HG03060 (cell line): Measurements from ENCODE around the gene CCR5AS.
"Not testable (repeated sequence)": the region's sequence is repeated elsewhere in the genome, so short reads cannot be mapped to it uniquely, and the experiment has no call there.

ENCODE experiments used
- ATAC-seq: cut with Tn5 transposase; IDR thresholded peaks from one replicate; pipeline ENCODE4 v1.9.1; 2021; ENCODE audit warnings: low read depth, moderate number of reproducible peaks; ENCODE audit not compliant: unreplicated experiment

Gene CCR5AS

DNA sequence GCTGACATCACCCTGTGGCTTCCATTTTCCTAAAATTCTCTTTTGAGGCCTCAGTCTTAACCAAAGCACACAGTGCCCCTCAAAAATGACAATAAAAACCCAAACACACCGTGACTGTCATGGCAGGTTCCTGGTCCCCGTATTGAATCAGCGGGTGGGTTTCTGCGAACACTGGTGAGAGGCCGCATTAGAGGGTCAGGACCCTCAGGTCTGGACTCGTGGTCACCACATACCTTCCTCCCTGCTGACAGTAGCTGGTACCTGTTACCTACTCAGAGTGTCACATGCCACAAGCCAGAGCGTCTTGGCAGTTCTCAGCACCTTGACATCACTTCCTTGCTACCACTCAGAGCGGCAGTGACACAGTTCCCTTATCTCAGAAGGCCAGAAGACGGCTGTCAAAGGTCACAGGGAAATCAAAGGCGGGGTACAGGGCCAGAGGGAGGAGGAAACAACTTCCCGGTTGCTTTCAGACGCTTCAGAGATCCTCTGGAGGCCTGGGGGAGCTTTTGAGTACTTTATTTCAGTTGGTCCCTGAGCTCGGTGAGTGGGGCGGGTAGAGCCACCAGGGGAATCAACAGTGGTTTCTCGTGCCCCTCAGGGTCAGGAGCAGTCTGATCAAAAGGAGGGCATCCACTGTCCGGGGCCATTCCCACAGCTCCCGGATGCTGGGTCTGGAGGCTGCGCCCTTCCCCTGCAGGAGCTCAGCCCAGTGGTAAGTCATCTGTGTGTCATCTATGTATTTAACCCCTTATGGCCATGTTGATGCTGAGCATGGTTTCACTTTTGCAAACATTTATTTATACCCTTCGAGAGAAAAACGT lies at the start of gene CCR5AS, which contains the start of gene CCRL2:
Gene CCR5AS, minus strand, starts transcription at position 279 of the 824 bp plus-strand sequence.
Gene CCRL2, plus strand, starts transcription at position 472 of the 824 bp plus-strand sequence. CDS start 821 bp downstream, outside the sequence.
- ATAC-seq: no peak

DNA sequence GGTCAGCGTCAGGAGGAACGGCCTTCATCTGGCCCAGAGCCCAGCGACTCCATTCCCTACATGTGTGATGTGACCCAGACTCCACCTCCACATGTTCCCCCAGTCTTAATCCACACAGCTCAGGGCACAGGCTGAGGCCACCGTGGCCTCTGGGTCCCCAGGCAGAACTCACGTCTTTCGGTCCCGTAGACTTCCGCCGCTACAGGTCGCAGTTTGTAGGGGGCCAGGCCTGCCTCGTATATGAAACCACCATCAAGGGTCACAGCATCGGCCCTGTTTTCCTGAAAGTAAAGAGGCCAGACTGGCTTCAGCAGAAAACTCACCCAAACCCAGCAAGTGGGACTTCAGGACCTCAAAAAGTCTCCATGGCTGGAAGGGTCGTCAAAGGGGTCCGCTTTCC lies 49.3 kb upstream of the CCR5AS start:
- no peak for ATAC-seq

DNA sequence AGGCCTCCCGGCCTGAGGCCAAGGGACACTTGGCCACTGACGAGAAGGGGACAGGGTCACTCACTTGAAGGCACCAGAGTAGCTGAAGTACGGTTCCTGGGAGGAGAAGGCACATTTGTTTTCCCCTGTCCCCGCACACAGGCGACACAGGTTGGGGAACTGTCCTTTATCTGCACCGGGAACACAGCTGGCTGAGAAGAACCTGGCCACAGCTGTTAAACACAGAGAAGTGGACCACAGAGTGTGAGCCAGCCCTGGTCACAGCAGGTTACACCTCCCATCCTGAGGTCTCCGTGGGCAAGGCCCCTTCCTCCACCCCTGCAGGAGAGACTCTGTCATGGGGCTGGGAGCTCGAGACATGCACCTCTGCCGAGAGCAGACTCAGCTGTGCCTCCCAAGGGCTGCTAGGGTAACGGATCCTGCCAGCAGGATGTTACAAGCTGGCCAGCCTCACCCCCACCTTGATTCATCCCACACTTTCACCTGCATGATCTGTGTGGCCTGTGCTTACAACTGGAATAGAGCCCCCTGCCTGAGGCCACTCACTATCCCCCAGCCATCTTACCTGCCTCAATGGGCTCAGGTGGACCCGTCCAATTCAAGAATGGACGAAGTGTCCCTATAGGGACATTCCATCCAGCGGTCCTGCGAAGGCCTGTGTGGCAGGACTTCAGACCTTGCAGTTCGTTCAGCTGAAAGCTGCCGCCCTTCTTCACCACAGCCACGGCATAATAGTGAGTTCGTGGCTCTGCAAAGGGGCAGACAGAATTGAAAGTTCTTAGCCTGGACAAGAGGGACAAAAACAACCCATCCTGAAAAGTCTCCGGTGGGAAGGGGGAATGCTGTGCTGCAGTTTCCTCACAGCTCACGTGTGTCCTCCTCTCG lies 48.6 kb upstream of the CCR5AS start:
- ATAC-seq: no peak

DNA sequence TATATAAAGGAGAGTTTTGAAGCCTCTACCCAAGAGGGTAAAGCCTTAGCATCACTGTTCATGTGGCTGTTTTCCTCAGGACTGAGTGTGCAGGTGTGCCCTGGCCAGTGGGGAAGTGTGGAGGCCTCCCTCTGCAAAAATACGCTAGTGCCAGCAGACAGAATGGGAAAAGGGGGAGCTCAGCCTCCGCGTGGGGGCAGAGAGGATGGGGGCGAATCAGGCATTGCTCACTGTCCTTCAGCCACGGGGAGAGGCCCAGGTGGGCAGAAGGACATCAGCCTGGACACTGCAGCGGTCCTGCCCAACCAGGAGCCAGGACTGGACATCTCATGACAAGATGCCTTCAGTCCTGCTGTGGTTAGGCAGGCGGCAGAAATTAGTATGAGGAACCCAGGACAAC lies 47.7 kb upstream of the CCR5AS start:
- ATAC-seq: no peak

DNA sequence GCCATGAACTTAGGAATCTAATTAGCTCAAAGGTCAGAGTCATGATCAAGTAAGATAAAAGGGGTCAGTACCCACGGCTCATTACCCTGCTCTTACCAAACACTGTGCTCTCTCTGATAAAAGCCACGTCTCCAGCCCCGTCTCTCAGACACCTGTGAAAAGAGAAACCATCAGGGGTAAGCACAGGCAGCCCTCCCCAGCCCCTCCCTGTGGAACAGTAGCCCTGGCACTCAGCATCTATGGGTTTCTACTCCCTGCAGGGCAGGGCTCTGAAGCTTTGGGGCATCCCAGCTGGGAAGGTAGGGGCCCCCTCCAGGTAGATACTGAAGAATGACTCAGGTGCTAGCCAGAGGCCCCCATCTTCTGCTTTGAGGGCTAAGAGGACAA lies 47.3 kb upstream of the CCR5AS start:
- no peak for ATAC-seq

DNA sequence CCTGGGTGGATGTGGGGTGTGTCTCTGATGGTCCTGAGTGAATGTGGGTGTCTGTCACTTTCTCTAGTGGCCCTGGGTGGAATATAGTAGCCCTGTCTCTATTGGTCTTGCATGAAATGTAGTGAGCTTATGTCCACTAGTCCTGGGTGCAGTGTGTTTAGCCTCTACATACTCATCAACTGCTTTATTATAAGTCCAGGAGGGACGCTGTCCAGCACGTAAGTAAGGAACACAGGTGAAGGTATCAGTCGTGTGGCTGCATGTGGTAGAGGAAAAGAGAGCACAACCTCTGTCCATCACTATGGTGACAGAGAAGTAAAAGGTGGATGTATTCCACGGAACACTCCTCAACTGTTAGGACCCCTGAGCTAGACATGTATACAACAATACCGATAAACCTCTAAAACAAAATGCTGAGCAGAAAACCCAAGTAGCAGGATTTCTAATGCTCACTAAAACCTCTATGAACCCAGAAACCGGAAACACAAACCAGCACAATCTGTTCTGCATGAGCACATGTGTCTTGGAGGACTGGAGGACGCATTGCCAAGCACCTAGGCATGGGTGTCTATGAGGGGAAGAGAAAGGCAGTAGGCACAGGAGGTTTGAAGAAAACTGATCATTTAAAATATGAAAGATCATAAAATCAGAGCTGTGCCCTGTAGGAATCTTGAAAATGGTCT lies 46.8 kb upstream of the CCR5AS start:
- no peak for ATAC-seq

DNA sequence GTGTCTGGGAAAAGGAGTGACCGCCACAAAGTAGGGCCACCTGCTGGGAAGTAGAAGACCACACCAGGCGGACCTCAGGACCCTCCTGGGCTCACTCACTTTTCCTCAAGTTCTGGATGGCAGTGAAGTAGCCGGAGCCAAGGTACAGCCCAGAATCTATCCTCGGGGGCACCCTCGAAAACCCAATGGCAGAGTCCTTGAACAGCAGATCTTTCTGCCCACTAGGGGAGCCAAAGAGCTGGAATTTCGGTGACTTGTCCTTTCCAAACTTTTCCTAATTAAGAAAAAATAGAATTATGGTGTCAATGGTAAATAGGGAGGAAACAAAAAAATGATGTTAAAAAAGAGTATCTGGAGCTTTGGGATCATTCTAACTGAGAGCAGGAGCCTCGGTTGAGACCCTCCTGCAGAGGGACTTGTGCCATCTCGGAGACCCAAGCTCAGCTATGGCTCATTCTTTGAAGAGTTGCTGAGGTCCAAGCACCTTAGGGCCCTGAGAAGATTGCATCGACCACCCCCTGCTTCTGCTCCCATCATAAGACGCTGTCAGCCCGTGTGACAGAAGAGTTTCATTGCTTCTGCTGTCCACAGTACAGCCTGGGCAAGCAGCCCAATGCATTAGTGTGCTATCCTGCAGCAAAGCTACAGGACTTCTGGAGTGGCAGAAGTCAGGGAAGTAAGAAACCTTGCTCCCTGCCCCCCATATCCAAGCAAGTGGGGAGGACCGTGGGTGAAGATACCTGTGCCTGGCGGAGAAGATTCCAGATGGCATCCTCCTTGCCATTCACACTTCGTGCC lies 43.1 kb upstream of the CCR5AS start:
- no peak for ATAC-seq

DNA sequence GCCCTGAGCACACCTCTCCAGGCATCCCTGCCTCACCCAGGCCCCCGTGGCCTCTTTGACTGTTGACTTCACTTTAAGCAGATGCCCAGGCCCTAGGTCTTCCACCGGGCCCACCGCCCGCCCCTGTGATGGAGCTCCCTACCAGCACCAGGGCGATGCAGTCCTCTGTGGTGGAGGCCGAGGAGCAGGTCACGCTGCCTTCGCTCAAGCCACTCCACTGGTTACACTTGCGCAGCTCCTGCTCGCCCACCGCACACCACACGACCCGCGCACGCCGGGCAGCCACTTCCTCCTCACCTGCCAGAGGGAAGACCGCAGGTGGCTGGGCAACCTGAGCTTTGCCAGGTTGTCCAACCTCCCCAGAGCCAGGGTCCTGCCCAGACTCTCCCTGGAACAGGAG lies 41.9 kb upstream of the CCR5AS start:
- ATAC-seq: no peak

DNA sequence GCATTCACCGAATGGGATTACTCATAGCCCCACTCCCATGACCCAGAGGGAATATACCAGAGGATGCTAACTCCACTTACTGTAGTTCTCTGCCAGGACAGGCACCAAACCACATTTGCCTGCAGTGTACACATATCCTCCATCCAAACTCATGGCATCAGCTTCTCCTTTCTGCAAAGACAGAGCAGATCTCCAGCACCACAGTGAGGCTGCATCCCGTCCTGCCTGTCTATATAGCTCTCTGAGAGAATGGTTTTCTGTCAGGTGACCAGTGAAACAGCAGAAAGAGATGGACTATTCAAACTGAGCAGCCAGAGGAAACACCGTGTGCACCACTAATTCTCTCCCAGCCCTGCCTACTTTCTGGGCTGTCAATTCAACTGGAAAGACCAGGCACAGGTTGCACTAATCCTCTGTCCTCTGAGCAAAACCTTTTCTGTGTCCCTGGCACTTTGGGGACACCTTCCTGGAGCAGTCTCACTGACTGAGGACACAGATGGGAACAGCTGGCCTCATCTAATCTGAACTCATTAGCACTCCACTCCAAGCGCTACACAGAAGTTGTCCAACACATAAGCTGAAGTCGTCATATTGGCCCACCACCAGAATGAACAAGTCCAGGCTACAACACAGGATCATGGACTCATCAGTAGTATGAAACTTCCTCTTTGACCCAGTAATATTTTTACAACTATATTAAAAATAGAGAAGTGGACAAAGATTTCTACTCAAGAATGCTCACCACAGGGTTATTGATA lies 40.5 kb upstream of the CCR5AS start:
- ATAC-seq: no peak

DNA sequence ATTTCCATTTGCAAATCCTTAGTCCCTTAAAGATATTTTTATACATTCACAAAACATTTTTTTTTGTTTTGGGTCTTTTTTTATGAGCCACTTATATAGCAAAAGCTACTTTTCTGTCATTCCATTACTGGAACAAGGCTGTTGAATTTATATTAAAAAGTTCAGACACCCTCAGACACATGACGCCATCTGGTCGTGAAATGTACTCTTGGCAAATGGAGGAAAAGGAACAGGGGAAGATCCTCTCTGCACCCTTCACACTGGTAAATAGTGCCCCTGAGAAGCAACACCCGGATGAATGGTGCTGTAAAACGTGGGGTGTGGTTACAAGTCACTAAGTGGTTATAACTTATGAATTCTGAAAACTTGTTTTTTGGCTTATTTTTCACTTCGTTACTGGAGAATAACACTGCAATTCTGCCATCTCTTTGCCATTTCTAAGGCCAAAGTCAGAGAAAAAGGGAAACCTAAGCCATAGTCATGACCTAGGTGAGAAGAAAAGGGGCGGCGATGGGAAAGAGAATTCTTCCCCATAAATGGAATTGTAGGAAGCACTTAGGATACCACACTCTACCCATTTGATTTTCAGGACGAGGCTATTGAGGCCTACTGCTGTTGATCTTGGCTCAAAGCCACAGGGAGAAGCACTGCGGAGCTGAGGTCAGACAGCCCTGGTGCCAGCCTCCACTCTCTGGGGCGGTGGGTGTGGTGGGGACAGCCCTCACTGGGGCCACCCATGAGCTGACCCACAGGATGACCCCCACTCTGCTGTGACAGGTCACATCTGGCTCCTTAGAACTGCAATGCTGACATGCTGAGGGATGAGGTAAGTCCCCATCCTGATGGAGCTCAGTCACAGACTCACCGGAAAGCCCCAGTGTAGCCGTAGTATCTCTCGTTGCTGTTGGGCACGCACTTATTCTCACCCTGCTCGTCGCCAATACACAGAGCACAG lies 36.0 kb upstream of the CCR5AS start:
- ATAC-seq: no peak

DNA sequence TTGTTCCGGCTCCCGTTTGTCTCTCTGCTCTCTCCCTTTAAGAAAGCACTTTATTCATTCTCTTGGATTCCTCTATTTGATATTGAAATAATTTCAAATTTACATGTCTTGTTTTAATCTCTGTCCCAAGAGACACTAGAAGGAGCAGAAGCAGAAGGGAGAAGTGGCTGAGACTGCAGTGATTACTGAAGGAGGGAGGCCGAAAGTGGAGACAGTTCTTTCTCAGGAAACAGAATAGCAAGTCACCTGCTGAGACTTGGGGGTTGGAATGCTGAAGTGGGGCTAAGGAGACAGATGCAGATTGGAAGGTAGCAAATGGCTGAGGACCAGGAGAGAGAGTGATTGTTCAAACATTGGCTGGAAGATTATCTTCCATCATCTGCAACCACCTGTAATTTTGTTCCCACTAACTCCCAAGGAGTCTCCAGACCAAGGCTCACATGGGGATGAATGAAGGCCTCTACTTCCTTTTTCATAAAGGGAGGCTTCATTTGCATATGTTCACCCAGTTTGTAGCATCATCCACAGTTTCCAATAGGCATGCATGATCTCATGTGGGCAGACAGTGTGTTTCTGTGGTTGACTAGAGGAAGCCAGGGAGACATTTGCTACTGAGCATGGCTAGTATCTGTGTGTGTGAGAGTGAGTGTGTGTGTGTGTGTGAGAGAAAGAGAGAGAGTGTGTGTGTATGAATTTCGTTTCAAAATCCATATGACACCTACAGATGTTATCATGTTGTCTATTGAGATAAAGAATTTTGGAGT lies 33.8 kb upstream of the CCR5AS start:
- ATAC-seq: no peak

DNA sequence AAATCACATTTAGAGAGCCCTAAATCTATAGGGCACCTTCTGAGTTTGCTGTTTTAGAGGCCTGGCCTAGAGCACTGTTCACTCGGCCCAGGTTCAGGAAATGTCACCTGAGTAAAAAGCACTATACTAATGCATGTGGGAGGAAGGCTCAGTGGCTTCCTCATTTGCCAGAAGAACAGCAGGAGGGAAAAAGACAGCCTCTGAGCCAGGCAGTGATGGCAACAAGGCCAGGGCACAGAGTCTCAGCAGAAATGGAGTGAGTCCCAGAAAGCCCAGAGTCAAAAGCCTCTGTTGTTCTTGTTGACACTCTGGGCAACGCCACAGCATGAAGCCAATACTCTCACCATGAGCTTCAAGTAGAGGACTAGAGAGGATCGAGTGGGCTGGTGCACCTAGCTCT lies 32.0 kb upstream of the CCR5AS start:
- ATAC-seq: no peak

DNA sequence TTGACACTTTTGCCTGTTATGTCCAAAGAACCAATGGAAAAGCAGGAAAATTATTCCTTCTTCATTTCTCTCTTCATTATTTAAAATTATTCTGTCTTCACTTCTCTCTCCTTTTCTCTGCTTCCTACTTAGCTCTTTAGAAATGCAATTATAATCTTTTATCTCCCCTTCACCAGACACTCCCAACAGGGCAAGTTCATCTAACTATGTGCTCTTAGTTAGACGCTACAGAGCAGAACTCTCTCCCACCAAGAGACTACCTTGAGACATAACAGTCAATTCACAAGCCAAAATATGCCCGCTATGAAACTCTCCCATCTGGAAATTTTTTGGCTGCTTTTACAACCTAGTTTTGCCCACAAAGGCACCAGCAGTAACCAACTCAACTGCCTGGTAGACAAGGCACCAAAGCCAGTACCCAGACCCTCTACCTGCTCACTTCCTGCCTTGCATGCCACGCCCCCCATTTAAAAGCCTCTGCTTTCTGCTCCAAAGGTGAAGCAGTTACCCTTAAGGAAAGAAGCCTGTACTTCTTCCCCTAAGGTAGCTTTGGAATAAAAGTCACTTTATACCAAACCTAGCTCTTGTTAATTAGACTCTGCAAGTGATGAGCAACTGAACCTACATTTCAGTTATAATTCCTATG lies 28.3 kb upstream of the CCR5AS start:
- ATAC-seq: no peak

DNA sequence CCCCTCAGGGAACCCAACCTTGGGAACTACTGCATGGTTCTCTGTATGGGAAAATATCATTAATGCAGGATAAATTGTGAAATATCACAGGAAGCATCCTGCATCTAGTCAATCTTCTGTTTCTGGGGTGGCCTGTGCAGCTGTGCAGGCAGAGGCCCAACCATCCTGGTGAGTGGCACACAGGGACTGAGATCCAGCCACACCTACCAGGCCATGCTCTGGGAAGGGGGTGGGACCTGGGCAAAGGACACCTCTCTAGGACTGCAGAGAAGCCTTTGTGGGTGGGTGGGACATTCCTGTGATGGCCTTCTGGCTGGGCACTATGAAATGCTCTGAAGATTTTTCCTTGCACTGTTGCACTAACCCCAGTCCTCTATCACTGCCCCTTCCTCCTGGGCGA lies 27.0 kb upstream of the CCR5AS start:
- ATAC-seq: no peak

DNA sequence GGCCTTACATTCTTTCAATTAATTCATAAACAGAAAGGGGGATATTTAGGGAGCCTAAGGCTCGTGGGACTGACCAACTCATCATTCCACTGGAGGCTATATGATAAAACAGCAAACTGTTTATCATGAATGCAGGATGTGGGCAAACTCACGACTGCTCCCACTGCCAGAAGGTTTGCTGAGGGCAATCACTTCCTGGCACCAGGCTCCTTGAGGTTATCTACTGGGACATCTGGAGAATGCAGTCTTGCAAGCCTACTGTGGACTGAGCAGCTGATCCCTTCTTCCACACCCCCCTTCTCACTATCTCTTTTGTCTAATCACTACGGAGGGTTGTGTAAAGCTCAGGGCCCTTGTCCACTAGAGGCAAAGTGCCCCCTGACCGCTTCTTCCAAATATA lies 26.3 kb upstream of the CCR5AS start:
- not testable (repeated sequence) for ATAC-seq

DNA sequence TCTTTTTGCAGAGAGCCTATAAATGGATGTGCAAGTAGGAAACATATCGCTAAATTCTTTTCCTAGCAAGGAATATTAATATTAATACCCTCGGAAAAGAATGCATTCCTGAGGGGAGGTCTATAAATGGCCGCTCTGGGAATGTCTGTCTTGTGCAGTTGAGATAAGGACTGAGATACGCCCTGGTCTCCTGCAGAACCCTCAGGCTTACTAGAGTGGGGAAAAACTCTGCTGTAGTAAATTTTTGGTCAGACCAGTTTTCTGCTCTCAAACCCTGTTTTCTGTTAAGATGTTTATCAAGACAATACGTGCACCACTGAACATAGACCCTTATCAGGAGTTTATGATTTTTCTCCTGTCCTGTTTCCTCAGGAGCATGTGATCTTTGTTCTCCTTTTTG lies 25.0 kb upstream of the CCR5AS start:
- not testable (repeated sequence) for ATAC-seq

DNA sequence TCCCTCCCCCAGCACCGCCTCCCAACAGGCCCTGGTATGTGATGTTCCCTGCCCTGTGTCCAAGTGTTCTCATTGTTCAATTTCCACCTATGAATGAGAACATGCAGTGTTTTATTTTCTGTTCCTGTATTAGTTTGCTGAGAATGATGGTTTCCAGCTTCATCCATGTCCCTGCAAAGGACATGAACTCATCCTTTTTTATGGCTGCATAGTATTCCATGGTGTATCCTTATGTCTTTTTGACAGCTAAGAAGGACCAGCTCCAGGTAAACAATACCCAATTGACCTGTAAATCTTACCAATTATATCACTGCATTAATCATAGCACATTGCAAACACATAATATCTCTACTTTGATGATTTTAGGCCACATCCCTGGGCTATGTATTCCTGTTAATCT lies 24.0 kb upstream of the CCR5AS start:
- ATAC-seq: not testable (repeated sequence)
